Fibroblast of lung (primary cell): ENCODE measurements around the gene DMXL1. TPM values are rescaled to one million over a fixed set of nuclear protein-coding genes. Genes with fewer than 3 reads are reported as not detected.

Experiments
- DNase-seq, 2 donors: peaks; one replicate each; pipeline versions ENCODE4 v3.0.0 to v3.0.0-alpha.2; 2010; ENCODE audit warnings: low read depth in 2 of 2
- H2AFZ ChIP-seq: 2 replicates; pipeline ENCODE4 v1.5.1; 2012; ENCODE audit warnings: low read length, control low read depth, inconsistent platforms
- H3K27ac ChIP-seq: 2 replicates; pipeline ENCODE4 v1.5.1; 2011; ENCODE audit warnings: low read length, control low read depth; ENCODE audit not compliant: insufficient read depth
- H3K27me3 ChIP-seq: 2 replicates; pipeline ENCODE4 v1.5.1; 2011; ENCODE audit warnings: mild to moderate bottlenecking, low read length; ENCODE audit not compliant: control insufficient read depth, insufficient read depth
- H3K36me3 ChIP-seq: 2 replicates; pipeline ENCODE4 v1.5.1; 2011; ENCODE audit warnings: low read length; ENCODE audit not compliant: control insufficient read depth, insufficient read depth
- H3K4me1 ChIP-seq: 2 replicates; pipeline ENCODE4 v1.5.1; 2011; ENCODE audit warnings: low read length; ENCODE audit not compliant: control insufficient read depth, insufficient read depth; ENCODE audit errors: extremely low read depth
- H3K4me2 ChIP-seq: 2 replicates; pipeline ENCODE4 v1.5.1; 2011; ENCODE audit warnings: low read length, control low read depth; ENCODE audit not compliant: insufficient read depth; ENCODE audit errors: extremely low read depth
- H3K4me3 ChIP-seq, 4 experiments: fragments of 200-600 bp in 1 of 4; sonication (generic) in 1 of 4; replicated peaks in 1 of 4; 2 replicates each; pipeline ENCODE4 v1.5.1; 2011 to 2016; ENCODE audit warnings: low read length in 4 of 4, low read depth in 3 of 4, mild to moderate bottlenecking in 3 of 4, control low read depth in 2 of 4, inconsistent platforms in 1 of 4, mixed read lengths in 1 of 4; ENCODE audit not compliant: insufficient read depth in 1 of 4; ENCODE audit errors: control extremely low read depth in 1 of 4
- H3K79me2 ChIP-seq: 2 replicates; pipeline ENCODE4 v1.5.1; 2012; ENCODE audit warnings: mild to moderate bottlenecking, low read length, inconsistent platforms; ENCODE audit not compliant: control insufficient read depth, insufficient read depth
- H3K9ac ChIP-seq: 2 replicates; pipeline ENCODE4 v1.5.1; 2011; ENCODE audit warnings: mild to moderate bottlenecking, low read length, control low read depth; ENCODE audit not compliant: insufficient read depth
- H3K9me3 ChIP-seq: 2 replicates; pipeline ENCODE4 v1.5.1; 2012; ENCODE audit warnings: low read depth, low read length; ENCODE audit not compliant: control insufficient read depth, insufficient read depth
- H4K20me1 ChIP-seq: 2 replicates; pipeline ENCODE4 v1.5.1; 2011; ENCODE audit warnings: low read length; ENCODE audit not compliant: control insufficient read depth, insufficient read depth; ENCODE audit errors: extremely low read depth
- CTCF ChIP-seq, 2 donors: IDR thresholded peaks in 1 of 2; conservative IDR thresholded peaks in 1 of 2; 1 replicate in 1 of 2; 2 replicates in 1 of 2; pipeline ENCODE4 v1.5.1; 2011 to 2012; ENCODE audit warnings: low read length in 2 of 2, control low read depth in 1 of 2, inconsistent platforms in 1 of 2, low read depth in 1 of 2, mild to moderate bottlenecking in 1 of 2
- EZH2 ChIP-seq: IDR thresholded peaks from 2 replicates; pipeline ENCODE4 v1.5.1; 2012; ENCODE audit warnings: low read length, control low read depth, mild to moderate bottlenecking; ENCODE audit errors: missing control alignments
- polyA plus RNA-seq, 2 donors: library from polyadenylated mRNA; depleted of rRNA in 1 of 2; stranded (reverse) in 1 of 2; unstranded in 1 of 2; fragments of >200 nt; gene quantifications; 2 replicates each; pipeline ENCODE4 v1.2.1, GENCODE V29; 2011 to 2012; ENCODE audit warnings: missing spikeins in 1 of 2
- total RNA-seq: library from RNA; depleted of rRNA; stranded (reverse); fragments of >200 nt; gene quantifications from 2 replicates; pipeline ENCODE4 v1.2.1, GENCODE V29; 2014

DMXL1 gene
- total and polyA plus RNA-seq, 2 donors (not counting 1 experiment from before 2014, with no cell fraction given), result 21.1 to 59.5 TPM

- no peak for TF ChIP-seq EZH2
- H3K9ac ChIP-seq, result no peak overlapping the region
- no peak for DNase-seq
These were observed 149.8 kb downstream of the DMXL1 start for GRCh38 chr5:119220576-119221197.

GRCh38 chr5:119221330-119221729 is 150.4 kb downstream of the DMXL1 start:
- Histone ChIP-seq H3K4me1 (no peaks in the 10 kb centered on the region), H3K4me3 (no peak overlapping the region), H3K79me2 (no peaks in the 10 kb centered on the region), H3K36me3 (no peaks in the 10 kb centered on the region), H3K4me2 (no peak overlapping the region), H3K27ac (no peak overlapping the region), H3K9ac (no peak overlapping the region), H3K27me3 (no peaks in the 10 kb centered on the region), H2AFZ (no peak overlapping the region), H3K9me3 (no peaks in the 10 kb centered on the region), H4K20me1 (no peaks in the 10 kb centered on the region)
- DNase-seq, result no peak
- TF ChIP-seq EZH2 (no peak), CTCF (conservative IDR thresholded peaks at IDR 0.05 in 1 of 2, IDR thresholded peaks at IDR 0.05 in 1 of 2; ENCODE audit: low read depth in 1 of 2, low read length in 2 of 2) (no peak)

More at GRCh38 chr5:119220576-119221197, 149.8 kb downstream of the DMXL1 start:
- no peak overlapping the region for H3K27ac ChIP-seq
- H3K4me2 ChIP-seq, result no peak overlapping the region
- H4K20me1 ChIP-seq, result no peaks in the 10 kb centered on the region
- no peak overlapping the region for H2AFZ ChIP-seq
- no peaks in the 10 kb centered on the region for H3K79me2 ChIP-seq
- no peak overlapping the region for H3K4me3 ChIP-seq
- H3K9me3 ChIP-seq, result no peaks in the 10 kb centered on the region
- no peaks in the 10 kb centered on the region for H3K36me3 ChIP-seq
- H3K27me3 ChIP-seq, result no peaks in the 10 kb centered on the region
- H3K4me1 ChIP-seq, result no peaks in the 10 kb centered on the region

- Histone ChIP-seq H3K27ac (no peak overlapping the region), H3K4me3 (no peak overlapping the region), H3K9me3 (no peaks in the 10 kb centered on the region), H3K4me2 (no peak overlapping the region), H2AFZ (no peak overlapping the region), H3K9ac (no peak overlapping the region), H3K36me3 (no peaks in the 10 kb centered on the region), H3K4me1 (no peaks in the 10 kb centered on the region), H4K20me1 (no peaks in the 10 kb centered on the region), H3K79me2 (no peaks in the 10 kb centered on the region), H3K27me3 (no peaks in the 10 kb centered on the region)
- no peak for DNase-seq
- TF ChIP-seq CTCF (conservative IDR thresholded peaks at IDR 0.05 in 1 of 2, IDR thresholded peaks at IDR 0.05 in 1 of 2; ENCODE audit: low read depth in 1 of 2, low read length in 2 of 2) (no peak), EZH2 (no peak)
These were observed 159.1 kb downstream of the DMXL1 start for GRCh38 chr5:119229950-119230349.
